ENCODE measurements around the gene FLOT2. TPM values are rescaled to one million over a fixed set of nuclear protein-coding genes. Genes with fewer than 3 reads are reported as not detected.
"Not testable (repeated sequence)": the region's sequence is repeated elsewhere in the genome, so short reads cannot be mapped to it uniquely, and the experiment has no call there.

Gene FLOT2
- total RNA-seq, 2 donors from 2014 or later, result 92.1 to 125 TPM

- intact Hi-C loops (cut with DNase I), result no loop called here
- no peaks in the 10 kb centered on the region for H3K4me1 ChIP-seq
- no peak overlapping the region for H3K4me3 ChIP-seq
These were observed 38.4 kb upstream of the FLOT2 start for GRCh38 chr17:28935744-28936460.

DNA sequence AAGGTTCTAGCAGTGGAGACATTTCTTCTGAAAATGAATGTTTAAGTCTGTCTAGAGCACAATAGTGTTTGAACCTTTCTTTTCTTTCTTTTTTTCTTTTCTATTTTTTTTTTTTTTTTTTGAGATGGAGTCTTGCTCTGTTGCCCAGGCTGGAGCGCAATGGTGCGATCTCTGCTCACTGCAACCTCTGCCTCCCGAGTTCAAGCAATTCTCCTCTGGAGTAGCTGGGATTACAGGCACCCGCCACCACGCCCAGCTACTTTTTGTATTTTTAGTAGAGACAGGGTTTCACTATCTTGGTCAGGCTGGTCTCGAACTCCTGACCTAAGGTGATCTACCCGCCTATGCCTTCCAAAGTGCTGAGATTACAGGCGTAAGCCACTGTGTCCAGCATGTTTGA lies 37.0 kb upstream of the FLOT2 start:
- H3K4me3 ChIP-seq; H3K9me3 ChIP-seq; H3K27ac ChIP-seq; DNase-seq; H3K27me3 ChIP-seq; intact Hi-C loops (cut with DNase I); H3K4me1 ChIP-seq; H3K36me3 ChIP-seq; H3K9ac ChIP-seq (ENCODE audit: low read depth in 2 of 2, low read length in 2 of 2): not testable (repeated sequence)

More at GRCh38 chr17:28935744-28936460, 38.4 kb upstream of the FLOT2 start:
- Histone ChIP-seq H3K9ac (ENCODE audit: low read depth in 2 of 2, low read length in 2 of 2) (no peak overlapping the region), H3K27ac (no peak overlapping the region), H3K27me3 (no peaks in the 10 kb centered on the region), H3K36me3 (no peaks in the 10 kb centered on the region), H3K9me3 (no peaks in the 10 kb centered on the region)
- DNase-seq, result no peak
- no peak for TF ChIP-seq CTCF (IDR thresholded peaks at IDR 0.05)

GRCh38 chr17:28929787-28930186 lies 32.3 kb upstream of the FLOT2 start:
- Histone ChIP-seq H3K27ac (no peak overlapping the region), H3K36me3 (no peaks in the 10 kb centered on the region), H3K9me3 (no peaks in the 10 kb centered on the region), H3K27me3 (no peaks in the 10 kb centered on the region), H3K4me3 (no peak overlapping the region), H3K4me1 (no peaks in the 10 kb centered on the region), H3K9ac (ENCODE audit: low read depth in 2 of 2, low read length in 2 of 2) (no peak overlapping the region)
- intact Hi-C loops (cut with DNase I), result no loop called here
- DNase-seq, result no peak
- TF ChIP-seq CTCF (IDR thresholded peaks at IDR 0.05), result no peak

DNA sequence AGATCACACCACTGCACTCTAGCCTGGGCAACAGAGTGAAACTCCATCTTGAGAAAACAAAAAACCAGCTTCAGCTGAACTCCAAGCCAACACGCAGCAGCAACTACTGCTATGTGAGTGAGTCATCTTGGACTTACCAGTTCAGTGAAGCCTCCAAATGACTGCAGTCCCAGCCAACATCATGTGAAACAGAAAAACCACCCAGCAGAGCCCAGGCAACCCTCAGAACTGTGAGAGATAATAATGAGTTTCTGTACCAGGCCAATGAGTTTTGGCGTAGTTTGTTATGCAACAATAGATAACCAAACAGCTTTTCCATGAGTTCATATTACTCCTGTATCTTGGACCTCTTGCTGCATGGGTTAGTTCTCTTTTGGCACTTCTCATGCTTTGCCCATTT lies 30.5 kb upstream of the FLOT2 start:
- H3K4me3 ChIP-seq, result no peak overlapping the region
- no peak for TF ChIP-seq CTCF (IDR thresholded peaks at IDR 0.05)
- no peak overlapping the region for H3K27ac ChIP-seq
- H3K9ac ChIP-seq (ENCODE audit: low read depth in 2 of 2, low read length in 2 of 2), result no peak overlapping the region
- peaks cover 5% of the 10 kb centered on the region for H3K36me3 ChIP-seq
- no peak for DNase-seq
- no peaks in the 10 kb centered on the region for H3K27me3 ChIP-seq
- no peaks in the 10 kb centered on the region for H3K4me1 ChIP-seq
- no peaks in the 10 kb centered on the region for H3K9me3 ChIP-seq
- intact Hi-C loops (cut with DNase I), result no loop called here

GRCh38 chr17:28926786-28927185 lies 29.3 kb upstream of the FLOT2 start:
- no peak for DNase-seq
- Histone ChIP-seq H3K27ac (peak overlapping the region; percentile 57), H3K36me3 (peaks cover 5% of the 10 kb centered on the region), H3K27me3 (no peaks in the 10 kb centered on the region), H3K4me1 (no peaks in the 10 kb centered on the region), H3K4me3 (no peak overlapping the region), H3K9me3 (no peaks in the 10 kb centered on the region), H3K9ac (ENCODE audit: low read depth in 2 of 2, low read length in 2 of 2) (no peak overlapping the region)
- intact Hi-C loops (cut with DNase I), result no loop called here
- TF ChIP-seq CTCF (IDR thresholded peaks at IDR 0.05), result no peak

DNA sequence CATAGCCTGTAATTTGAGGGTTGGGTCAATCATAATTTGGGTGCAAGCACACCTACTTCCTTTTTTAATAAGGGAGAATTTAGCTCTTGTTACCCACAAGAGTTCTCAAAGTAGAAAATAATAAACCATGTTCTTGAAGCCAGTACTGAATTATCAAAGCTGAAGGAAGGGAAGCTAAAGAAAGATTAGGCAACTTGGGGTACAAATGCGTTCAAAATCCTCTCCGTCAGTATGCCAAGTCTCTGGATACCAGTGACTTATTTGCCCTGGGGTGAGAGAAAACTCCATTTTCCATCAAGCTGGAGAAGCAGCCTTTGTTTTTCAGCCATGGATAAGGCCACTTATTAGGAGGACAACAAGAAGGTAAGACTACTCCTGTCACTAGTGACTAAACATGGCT lies 28.8 kb upstream of the FLOT2 start:
- Histone ChIP-seq H3K9me3 (no peaks in the 10 kb centered on the region), H3K27ac (peak overlapping the region; percentile 57), H3K36me3 (peaks cover 5% of the 10 kb centered on the region), H3K4me3 (no peak overlapping the region), H3K27me3 (no peaks in the 10 kb centered on the region), H3K9ac (ENCODE audit: low read depth in 2 of 2, low read length in 2 of 2) (no peak overlapping the region), H3K4me1 (no peaks in the 10 kb centered on the region)
- no peak for DNase-seq
- intact Hi-C loops (cut with DNase I), result no loop called here
- TF ChIP-seq CTCF (IDR thresholded peaks at IDR 0.05), result no peak

Measured in colonic mucosa (tissue), 4 donors.